LNCAP (cell line): ENCODE data around the gene PPP1R14C.

ENCODE experiments used
- TF ChIP-seq, protein P1 (sequence below): fragments of 450-650 bp; IDR thresholded peaks from 2 replicates; pipeline ENCODE4 v1.5.1; 2017; ENCODE audit warnings: mild to moderate bottlenecking

PPP1R14C gene

GRCh38 chr6:150275489-150275888 is 132.6 kb downstream of the PPP1R14C start:
- TF ChIP-seq, protein P1, sequence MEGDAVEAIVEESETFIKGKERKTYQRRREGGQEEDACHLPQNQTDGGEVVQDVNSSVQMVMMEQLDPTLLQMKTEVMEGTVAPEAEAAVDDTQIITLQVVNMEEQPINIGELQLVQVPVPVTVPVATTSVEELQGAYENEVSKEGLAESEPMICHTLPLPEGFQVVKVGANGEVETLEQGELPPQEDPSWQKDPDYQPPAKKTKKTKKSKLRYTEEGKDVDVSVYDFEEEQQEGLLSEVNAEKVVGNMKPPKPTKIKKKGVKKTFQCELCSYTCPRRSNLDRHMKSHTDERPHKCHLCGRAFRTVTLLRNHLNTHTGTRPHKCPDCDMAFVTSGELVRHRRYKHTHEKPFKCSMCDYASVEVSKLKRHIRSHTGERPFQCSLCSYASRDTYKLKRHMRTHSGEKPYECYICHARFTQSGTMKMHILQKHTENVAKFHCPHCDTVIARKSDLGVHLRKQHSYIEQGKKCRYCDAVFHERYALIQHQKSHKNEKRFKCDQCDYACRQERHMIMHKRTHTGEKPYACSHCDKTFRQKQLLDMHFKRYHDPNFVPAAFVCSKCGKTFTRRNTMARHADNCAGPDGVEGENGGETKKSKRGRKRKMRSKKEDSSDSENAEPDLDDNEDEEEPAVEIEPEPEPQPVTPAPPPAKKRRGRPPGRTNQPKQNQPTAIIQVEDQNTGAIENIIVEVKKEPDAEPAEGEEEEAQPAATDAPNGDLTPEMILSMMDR = no peak

- TF ChIP-seq, protein P1 = no peak
These were observed 133.5 kb downstream of the PPP1R14C start for GRCh38 chr6:150276168-150276936.

- TF ChIP-seq, protein P1 = no peak
These were observed 134.3 kb downstream of the PPP1R14C start for GRCh38 chr6:150276937-150277742.

DNA sequence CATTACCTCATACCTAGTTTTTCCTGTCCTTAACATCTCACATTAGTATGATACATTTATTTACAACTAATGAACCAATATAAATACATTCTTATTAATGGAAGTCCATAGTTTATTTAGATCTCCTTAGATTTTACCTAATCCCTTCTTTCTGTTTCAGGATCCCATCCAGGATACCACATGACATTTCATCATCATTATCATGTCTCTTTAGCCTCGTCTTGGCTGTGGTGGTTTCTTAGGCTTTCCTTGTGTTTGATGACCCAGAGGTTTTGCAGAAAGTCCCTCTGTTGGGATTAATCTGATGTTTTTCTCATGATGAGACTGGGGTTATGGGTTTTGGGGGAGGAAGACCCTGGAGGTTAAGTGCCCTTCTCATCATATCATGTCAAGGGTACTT is 136.7 kb downstream of the PPP1R14C start:
- TF ChIP-seq, protein P1 = no peak

DNA sequence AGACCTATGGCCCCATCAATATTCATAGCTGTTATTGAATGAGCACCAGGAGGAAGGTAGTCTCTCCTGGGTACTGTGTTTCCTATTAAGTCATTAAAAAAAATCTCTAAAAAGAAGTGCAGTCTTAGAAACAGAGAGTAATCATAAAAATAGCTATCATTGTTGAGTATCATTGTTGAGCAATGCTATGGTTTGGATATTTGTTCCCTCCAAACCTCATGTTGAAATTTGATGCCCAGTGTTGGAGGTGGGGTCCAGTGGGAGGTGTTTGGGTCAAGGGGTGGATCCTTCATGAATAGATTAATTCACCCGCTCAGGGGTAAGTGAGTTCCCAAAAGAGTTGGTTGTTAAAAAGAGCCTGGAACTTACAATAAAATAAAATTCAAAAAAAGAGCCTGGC is 137.9 kb downstream of the PPP1R14C start:
- TF ChIP-seq, protein P1 = no peak

- TF ChIP-seq, protein P1 = no peak
These were observed 138.9 kb downstream of the PPP1R14C start for GRCh38 chr6:150281767-150282166.

DNA sequence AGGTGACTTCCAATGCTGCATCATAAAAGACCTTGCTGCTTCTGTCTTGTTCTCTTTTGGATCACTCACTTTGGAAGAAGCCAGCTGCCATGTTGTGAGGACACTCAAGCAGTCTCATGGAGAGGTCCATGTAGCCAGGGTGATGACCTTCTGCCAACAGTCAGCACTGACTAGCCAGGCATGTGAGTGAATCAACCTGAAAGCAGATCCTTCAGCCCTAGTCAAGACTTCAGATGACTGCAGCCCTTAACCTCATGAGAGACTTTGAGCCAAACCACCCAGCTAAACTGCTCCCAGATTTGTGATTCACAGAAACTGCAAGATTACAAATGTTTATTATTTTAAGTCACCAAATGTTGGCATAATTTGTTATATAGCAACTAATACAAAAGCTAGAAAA is 140.0 kb downstream of the PPP1R14C start:
- TF ChIP-seq, protein P1 = no peak
